ENCODE measurements around the gene BAZ2A. TPM values are rescaled to one million over a fixed set of nuclear protein-coding genes. Genes with fewer than 3 reads are reported as not detected.

Gene BAZ2A
- polyA plus RNA-seq, 1 of the 3 experiments (the other 2 are of a cell fraction) = 32.4 TPM

- H3K36me3 ChIP-seq (replicated peaks in 1 of 2; ENCODE audit: control insufficient read depth in 1 of 2, insufficient read depth in 2 of 2, low read length in 1 of 2) = peaks cover 0 to 30% of the 10 kb centered on the region in 2 experiments
These were observed 48.7 kb upstream of the BAZ2A start for GRCh38 chr12:56678852-56679251.

More at GRCh38 chr12:56678852-56679251, 48.7 kb upstream of the BAZ2A start:
- H3K27me3 ChIP-seq (ENCODE audit: insufficient read depth) = no peaks in the 10 kb centered on the region
- H4K20me1 ChIP-seq (ENCODE audit: insufficient read depth) = peaks cover 96% of the 10 kb centered on the region
- peaks cover 0 to under 1% of the 10 kb centered on the region in 2 experiments; a peak in 1 of 4 replicates for H3K4me1 ChIP-seq (ENCODE audit: control insufficient read depth in 1 of 2, insufficient read depth in 2 of 2, low read depth in 1 of 2, low read length in 1 of 2)
- TF ChIP-seq CHD2 (IDR thresholded peaks at IDR 0.05; ENCODE audit: low read length, partially characterized antibody) (no peak), FOXM1 (IDR thresholded peaks at IDR 0.05; ENCODE audit: low read depth) (no peak), EZH2phosphoT487 (IDR thresholded peaks at IDR 0.05; ENCODE audit: borderline replicate concordance, low read depth) (no peak), RXRA (IDR thresholded peaks at IDR 0.05; ENCODE audit: borderline replicate concordance, low read depth) (no peak), RAD21 (IDR thresholded peaks at IDR 0.05; ENCODE audit: low read length) (no peak), MXI1 (IDR thresholded peaks at IDR 0.05; ENCODE audit: low read depth, low read length) (no peak), TEAD4 (IDR thresholded peaks at IDR 0.05; ENCODE audit: borderline replicate concordance, insufficient read depth) (no peak), GATA2 (CRISPR knock-in tag; IDR thresholded peaks at IDR 0.05) (no peak), FOSL2 (IDR thresholded peaks at IDR 0.05; ENCODE audit: borderline replicate concordance, low read depth) (no peak), YY1 (IDR thresholded peaks at IDR 0.05; ENCODE audit: low read depth) (no peak), NFIC (IDR thresholded peaks at IDR 0.05; ENCODE audit: borderline replicate concordance) (no peak), RFX5 (IDR thresholded peaks at IDR 0.05; ENCODE audit: low read length) (no peak), TCF12 (IDR thresholded peaks at IDR 0.05) (no peak), FOXJ3 (CRISPR knock-in tag; IDR thresholded peaks at IDR 0.05) (no peak), SIN3A (IDR thresholded peaks at IDR 0.05; ENCODE audit: borderline replicate concordance, low read depth, low read length) (no peak)
- TF ChIP-seq, protein P1, sequence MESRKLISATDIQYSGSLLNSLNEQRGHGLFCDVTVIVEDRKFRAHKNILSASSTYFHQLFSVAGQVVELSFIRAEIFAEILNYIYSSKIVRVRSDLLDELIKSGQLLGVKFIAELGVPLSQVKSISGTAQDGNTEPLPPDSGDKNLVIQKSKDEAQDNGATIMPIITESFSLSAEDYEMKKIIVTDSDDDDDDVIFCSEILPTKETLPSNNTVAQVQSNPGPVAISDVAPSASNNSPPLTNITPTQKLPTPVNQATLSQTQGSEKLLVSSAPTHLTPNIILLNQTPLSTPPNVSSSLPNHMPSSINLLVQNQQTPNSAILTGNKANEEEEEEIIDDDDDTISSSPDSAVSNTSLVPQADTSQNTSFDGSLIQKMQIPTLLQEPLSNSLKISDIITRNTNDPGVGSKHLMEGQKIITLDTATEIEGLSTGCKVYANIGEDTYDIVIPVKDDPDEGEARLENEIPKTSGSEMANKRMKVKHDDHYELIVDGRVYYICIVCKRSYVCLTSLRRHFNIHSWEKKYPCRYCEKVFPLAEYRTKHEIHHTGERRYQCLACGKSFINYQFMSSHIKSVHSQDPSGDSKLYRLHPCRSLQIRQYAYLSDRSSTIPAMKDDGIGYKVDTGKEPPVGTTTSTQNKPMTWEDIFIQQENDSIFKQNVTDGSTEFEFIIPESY (IDR thresholded peaks at IDR 0.05; ENCODE audit: borderline replicate concordance, low read depth) = no peak
- TF ChIP-seq, protein P2, sequence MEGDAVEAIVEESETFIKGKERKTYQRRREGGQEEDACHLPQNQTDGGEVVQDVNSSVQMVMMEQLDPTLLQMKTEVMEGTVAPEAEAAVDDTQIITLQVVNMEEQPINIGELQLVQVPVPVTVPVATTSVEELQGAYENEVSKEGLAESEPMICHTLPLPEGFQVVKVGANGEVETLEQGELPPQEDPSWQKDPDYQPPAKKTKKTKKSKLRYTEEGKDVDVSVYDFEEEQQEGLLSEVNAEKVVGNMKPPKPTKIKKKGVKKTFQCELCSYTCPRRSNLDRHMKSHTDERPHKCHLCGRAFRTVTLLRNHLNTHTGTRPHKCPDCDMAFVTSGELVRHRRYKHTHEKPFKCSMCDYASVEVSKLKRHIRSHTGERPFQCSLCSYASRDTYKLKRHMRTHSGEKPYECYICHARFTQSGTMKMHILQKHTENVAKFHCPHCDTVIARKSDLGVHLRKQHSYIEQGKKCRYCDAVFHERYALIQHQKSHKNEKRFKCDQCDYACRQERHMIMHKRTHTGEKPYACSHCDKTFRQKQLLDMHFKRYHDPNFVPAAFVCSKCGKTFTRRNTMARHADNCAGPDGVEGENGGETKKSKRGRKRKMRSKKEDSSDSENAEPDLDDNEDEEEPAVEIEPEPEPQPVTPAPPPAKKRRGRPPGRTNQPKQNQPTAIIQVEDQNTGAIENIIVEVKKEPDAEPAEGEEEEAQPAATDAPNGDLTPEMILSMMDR (IDR thresholded peaks at IDR 0.05) = no peak
- TF ChIP-seq, protein P3, sequence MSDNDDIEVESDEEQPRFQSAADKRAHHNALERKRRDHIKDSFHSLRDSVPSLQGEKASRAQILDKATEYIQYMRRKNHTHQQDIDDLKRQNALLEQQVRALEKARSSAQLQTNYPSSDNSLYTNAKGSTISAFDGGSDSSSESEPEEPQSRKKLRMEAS (IDR thresholded peaks at IDR 0.05; ENCODE audit: low read depth) = no peak
- TF ChIP-seq, protein P4, sequence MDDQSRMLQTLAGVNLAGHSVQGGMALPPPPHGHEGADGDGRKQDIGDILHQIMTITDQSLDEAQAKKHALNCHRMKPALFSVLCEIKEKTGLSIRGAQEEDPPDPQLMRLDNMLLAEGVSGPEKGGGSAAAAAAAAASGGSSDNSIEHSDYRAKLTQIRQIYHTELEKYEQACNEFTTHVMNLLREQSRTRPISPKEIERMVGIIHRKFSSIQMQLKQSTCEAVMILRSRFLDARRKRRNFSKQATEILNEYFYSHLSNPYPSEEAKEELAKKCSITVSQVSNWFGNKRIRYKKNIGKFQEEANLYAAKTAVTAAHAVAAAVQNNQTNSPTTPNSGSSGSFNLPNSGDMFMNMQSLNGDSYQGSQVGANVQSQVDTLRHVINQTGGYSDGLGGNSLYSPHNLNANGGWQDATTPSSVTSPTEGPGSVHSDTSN (IDR thresholded peaks at IDR 0.05) = no peak
- no peak overlapping the region for H3K4me2 ChIP-seq
- no peak overlapping the region for H3K27ac ChIP-seq (ENCODE audit: low read depth in 2 of 2, low read length in 1 of 2)
- WGBS (ENCODE audit: low lambda C conversion rate) = 100% methylated on average over 2 of the region's 2 CpGs
- no peak for DNase-seq
- no peak overlapping the region for H3K9ac ChIP-seq
- H3K9me3 ChIP-seq = no peaks in the 10 kb centered on the region
- POLR2A ChIA-PET = no interaction called here
- no peaks in the 10 kb centered on the region for H3K9me2 ChIP-seq
- no peak overlapping the region for H2AFZ ChIP-seq (ENCODE audit: low read depth)
- peaks cover 23% of the 10 kb centered on the region for H3F3A ChIP-seq (replicated peaks; ENCODE audit: insufficient read depth)
- CTCF ChIA-PET = interaction anchor here (1.2 kb wide), 1 partner anchor 78 kb away, joined by 3 read pairs; no protein-coding TSS in a partner anchor
- no peak overlapping the region for H3K4me3 ChIP-seq (ENCODE audit: low read depth in 2 of 2, low read length in 1 of 2)
- peaks cover 100% of the 10 kb centered on the region for H3K79me2 ChIP-seq (ENCODE audit: insufficient read depth)
